ENCODE measurements around the gene LRRC8E.

LRRC8E gene

DNA sequence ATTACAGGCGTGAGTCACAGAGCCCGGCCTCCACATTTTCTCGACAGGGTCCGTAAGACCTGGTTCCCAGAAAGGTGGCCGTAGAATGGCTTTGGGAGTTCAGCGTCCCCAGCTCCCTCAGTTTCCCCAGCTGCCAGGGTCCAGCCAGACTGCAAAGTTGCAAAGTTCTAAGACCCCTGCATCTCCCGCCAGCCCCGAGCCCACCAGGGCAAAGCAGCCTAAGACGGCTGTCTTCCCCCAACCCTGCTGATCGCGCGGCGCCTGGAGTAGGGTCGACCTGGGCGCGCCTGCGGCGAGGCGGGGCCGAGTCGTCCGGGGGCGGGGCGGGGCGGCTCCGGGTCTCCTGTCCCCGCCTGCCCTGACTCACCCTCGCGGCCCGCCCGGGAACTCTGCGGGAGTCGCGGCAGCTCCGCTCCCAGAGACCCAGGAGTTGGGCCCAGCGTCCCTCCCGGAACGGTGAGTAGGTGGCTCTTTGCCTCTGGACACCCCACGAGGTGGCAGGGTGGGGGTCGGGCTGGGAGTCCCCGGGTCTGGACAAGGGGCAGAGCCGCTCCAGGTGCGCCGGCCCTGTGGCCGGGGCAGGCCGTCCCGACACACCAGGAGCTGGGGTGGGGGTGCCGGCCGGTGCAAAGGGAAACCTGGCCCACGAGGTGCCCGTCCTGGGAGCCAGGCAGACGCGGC lies at the start of gene LRRC8E:
Gene LRRC8E, plus strand, starts transcription at position 366 of the 681 bp plus-strand sequence. CDS start 7,094 bp downstream, outside the sequence.
- DNase-seq = no peak

DNA sequence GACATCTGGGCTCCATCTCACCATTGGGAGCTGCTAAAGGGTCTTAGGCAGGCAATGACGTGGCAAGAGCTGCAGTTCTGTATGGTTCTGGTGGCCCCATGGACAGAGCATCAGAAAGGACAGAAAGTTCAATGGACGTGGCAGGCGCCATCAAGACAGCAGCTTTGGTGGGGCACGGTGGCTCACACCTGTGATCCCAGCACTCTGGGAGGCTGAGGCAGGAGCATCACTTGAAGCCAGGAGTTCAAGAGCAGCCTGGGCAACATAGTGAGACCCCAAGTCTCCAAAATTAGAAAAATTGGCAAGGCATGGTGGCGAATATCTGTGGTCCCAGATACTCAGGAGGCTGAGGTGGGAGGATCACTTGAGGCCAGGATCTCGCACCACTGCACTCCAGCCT lies 48.8 kb upstream of the LRRC8E start:
- no peak for DNase-seq

- no peak for DNase-seq
Observed at GRCh38 chr19:7840629-7841028, 47.7 kb upstream of the LRRC8E start.

DNA sequence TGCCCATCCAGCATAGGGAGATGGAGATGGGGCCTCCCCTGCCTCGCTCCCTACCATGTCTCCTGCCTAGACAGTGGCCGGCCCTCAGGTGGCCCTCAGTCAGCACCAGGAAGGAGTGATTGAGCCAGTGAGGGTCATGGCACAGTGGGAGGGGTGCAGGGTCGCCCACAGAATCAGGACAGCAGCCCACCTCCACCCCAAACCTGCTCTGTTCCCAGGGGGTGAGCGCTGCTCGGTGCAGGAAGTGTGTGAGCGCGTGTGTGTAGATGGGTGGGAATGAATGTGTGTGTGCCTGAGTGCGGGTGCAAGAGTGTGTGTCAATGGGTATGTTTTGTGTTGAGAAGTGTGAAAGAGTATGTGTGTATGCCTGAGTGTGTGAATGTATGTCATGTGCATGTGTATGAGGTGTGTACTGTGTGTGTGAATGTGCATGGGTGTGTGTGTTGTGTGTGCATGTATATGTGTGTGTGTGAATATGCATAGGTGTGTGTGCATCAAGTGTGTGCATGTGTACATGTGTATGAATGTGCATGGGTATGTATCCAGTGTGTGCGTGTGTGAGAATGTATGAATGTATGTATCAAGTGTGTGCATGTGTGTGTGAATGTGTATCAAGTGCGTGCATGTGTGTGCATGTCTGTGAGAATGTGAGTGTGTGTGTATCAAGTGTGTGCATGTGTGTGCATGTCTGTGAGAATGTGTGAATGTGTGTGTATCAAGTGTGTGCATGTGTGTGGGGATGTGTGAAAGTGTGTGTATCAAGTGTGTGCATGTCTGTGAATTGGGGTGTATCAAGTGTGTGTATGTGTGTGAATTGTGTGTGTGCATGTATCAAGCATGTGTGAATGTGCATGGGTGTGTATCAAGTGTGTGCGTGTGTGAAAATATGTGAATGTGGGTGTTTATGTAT lies 46.3 kb upstream of the LRRC8E start:
- no peak for DNase-seq

DNA sequence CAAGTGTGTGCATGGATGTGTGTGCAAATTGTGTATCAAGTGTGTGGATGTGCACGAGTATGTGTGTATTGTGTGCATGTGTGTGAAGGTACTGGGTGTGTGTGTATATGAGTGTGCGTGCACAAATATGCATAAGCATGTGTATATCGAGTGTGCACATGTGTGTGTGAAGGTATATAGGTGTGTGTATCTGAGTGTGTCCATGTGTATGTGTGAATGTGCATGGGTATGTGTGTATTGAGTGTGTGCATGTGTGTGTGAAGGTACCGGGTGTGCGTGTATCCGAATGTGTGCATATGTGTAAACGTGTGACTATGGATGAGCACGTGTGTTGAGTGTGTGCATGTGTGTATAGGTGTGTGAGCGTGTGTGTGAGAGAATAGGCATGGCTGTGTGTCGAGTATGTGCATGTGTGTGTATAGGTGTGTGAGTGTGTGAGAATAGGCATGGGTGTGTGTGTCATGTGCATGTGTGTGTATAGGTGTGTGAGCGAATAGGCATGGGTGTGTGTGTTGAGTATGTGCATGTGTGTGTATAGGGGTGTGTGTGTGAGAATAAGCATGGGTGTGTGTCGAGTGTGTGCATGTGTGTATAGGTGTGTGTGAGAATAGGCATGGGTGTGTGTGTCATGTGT lies 45.5 kb upstream of the LRRC8E start:
- no peak for DNase-seq

- DNase-seq = no peak
Observed at GRCh38 chr19:7843521-7843920, 44.8 kb upstream of the LRRC8E start.

GRCh38 chr19:7844405-7844804 lies 43.9 kb upstream of the LRRC8E start:
- DNase-seq = no peak

GRCh38 chr19:7844951-7845350 lies 43.4 kb upstream of the LRRC8E start:
- DNase-seq = no peak

DNA sequence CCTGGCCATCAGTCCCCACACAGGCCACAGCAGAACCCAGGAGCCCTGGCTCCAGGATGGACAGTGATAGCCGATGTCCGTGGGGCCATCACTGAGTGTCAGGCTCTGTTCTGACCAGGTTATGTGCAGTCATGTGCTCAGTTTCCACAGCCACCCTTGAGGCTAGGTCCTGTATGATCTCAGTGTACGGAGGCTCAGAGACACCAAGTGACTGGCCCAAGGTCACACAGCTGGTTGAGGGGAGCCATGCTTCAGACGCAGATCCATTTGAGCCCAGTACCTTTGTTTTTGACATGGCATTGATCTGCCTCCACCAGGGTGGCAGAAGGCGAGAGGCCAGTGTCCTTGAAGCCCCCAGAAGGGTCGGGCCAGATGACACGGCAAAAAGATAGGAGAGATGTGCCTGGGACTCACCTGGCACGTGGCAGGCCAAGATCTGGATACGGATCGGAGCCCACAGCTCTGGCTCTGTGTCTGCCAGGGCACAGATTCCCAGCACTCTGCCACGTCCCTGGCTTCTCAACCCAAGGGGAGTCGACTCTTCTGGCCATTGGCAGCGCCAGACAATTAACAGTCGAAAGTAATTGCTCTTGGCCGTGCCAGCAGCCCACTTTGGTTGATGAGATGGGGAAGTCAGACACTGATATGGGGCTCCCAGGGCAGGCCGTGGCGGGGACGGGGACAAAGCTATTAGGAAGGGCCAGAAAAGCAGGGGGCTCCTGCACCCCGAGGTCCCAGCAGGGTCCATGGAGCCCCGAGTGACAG lies 42.7 kb upstream of the LRRC8E start:
- no peak for DNase-seq

DNA sequence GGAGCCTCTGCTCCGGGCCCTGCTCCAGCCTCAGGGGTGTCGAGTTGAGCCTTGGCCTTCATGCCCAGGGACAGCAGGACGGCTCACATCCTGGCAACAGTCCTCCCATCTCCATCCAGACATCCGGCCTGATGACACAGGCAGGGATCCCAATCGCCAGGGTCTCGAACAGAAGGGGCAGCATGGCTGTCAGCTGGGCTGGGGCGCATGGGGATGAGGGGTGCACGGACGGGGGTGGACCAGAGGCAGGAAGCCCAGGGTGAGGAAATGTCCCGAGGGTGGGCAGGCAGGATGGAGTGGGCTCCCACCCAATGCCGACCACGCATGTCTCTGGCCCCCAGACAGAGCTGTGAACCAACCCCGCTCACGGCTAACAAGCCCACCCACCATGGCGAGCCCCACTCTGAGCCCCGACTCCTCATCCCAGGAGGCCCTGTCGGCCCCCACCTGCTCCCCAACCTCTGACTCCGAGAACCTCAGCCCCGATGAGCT lies 42.1 kb upstream of the LRRC8E start:
- DNase-seq = no peak

- DNase-seq = no peak
Observed at GRCh38 chr19:7847664-7848063, 40.6 kb upstream of the LRRC8E start.

- DNase-seq = no peak
Observed at GRCh38 chr19:7848779-7849457, 39.4 kb upstream of the LRRC8E start.

DNA sequence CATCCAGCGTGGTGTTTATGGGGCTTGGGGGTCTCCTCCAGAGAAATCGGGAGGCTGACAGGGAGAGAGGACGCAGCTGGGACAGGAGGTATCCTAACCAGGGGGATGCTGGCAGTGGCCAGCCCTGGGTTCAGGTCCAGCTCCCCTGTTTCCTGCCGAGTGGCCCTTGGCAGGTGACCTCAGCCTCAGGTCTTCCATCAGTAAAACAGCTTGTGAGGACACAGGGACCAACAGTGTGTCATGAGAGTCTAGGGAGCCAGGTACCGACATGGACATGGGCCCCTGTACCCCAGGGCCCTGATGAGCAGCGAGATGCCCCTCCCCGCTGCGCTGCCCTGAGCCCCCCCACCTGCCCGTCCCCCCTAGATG lies 38.7 kb upstream of the LRRC8E start:
- no peak for DNase-seq

DNA sequence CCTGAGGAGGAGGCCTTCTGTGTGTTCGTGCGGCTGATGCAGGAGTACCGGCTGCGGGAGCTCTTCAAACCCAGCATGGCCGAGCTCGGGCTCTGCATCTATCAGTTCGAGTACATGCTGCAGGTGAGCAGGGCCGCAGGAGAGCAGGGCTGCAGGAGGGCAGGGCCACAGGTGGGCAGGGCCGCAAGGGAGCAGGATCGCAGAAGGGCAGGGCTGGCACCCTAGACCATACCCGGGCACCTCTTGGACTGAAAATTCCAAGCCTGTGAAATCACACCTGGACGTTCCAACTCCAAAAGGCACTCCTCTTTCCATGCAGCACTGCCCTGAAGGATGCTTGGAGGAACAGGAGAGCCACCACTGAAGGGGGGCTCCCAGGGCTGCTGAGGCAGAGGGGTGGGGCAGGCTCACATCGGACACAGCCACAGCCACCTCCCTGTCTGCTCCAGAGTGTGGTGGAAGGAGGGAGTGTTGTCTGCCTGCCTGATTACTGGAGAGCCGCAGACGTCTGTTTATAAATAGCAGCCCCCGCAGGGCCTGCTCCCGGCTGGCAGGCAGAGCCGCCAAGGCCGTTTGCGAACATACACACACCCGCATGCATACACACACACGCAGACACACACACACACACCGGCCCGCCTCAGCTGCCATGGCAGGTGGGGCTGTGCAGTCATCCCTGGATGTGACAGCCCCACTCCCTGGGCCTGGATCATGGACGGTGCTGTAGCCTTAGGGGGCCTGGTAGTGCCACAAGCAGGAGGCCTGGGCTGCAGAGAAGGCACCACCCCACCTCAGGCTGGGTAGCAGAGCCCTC lies 38.1 kb upstream of the LRRC8E start:
- no peak for DNase-seq

- DNase-seq = no peak
Observed at GRCh38 chr19:7850945-7851622, 37.2 kb upstream of the LRRC8E start.

- no peak for DNase-seq
Observed at GRCh38 chr19:7851623-7852500, 36.4 kb upstream of the LRRC8E start.

DNA sequence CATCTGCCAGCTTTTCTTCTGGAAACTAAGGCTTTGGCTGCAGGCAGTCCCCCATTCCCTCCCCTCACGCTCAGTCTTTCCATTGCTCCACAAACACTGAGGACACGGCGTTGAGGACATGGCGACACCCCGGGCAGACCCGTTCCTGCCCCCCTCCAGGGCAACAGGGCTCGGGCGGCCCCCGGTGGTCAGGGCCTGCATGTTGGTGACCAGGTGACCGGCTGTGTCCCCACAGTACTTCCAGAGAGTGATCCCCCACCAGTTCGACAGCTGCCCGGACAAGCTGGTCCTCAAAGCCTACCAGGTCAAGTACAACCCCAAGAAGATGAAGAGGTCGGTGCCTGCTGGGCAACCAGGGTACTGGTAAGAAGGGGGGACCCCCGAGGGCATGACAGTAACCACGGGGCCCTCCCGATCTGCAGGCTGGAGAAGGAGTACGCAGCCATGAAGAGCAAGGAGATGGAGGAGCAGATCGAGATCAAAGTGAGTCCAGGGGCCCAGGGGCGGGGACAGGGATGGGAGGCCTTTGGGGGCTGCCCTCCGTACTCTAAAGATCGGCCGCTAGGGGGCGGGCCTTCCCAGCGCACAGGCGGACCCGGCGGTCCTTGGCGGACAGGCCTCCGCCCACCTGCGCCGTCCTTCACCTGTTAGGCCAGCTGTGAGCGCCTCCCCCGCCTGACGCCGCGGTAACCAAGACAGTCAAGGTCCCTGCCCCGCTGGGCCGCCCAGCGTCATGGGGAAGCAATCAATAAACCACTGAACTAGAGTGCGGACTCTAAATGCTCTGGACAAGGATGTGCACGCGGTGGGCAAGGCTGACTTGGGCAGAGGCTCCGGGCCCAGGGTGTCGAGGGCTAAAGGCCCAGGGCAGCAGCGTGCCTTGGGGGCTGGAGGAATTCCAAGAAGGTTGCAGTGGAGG lies 35.2 kb upstream of the LRRC8E start:
- DNase-seq = peak; percentile 36

DNA sequence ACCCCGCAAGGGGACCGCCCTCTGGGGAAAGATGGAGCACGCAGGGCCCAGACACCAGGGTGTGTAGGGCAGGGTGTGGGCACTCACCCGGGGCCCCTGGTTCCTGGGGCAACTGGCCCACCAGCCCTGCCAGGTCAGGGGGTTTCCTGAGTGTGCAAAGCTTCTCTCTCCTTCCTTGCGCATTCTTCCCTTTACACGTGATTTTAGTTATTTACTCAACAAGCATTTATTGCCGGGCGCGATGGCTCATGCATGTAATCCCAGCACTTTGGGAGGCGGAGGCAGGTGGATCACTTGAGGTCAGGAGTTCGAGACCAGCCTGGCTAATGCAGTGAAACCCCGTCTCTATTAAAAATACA lies 34.6 kb upstream of the LRRC8E start:
- DNase-seq = no peak

All from NCI-H1694 treated with DMSO at 0.1 percent for 48 hours (cell line).